Mammary epithelial cell (primary cell): ENCODE measurements around the gene MAB21L3.

ENCODE experiments used
- CTCF ChIP-seq, 2 donors: IDR thresholded peaks in 1 of 2; conservative IDR thresholded peaks in 1 of 2; 2 replicates each; pipeline ENCODE4 v1.5.1; 2011 to 2012; ENCODE audit warnings: inconsistent platforms in 2 of 2, low read length in 2 of 2, mild to moderate bottlenecking in 2 of 2, control low read depth in 1 of 2, low read depth in 1 of 2; ENCODE audit not compliant: insufficient read depth in 1 of 2; ENCODE audit errors: extremely low read depth in 1 of 2
- EZH2 ChIP-seq: IDR thresholded peaks from 2 replicates; pipeline ENCODE4 v1.6.1; 2012; ENCODE audit warnings: low read length, inconsistent platforms, borderline replicate concordance

- TF ChIP-seq CTCF (conservative IDR thresholded peaks at IDR 0.05 in 1 of 2, IDR thresholded peaks at IDR 0.05 in 1 of 2; ENCODE audit: extremely low read depth in 1 of 2, insufficient read depth in 1 of 2, low read depth in 1 of 2, low read length in 2 of 2), result no peak
- no peak for TF ChIP-seq EZH2
Measured at GRCh38 chr1:116115476-116116439, 4.6 kb downstream of the MAB21L3 start.
